NCI-H1694 treated with DMSO at 0.1 percent for 48 hours (cell line): ENCODE measurements around the gene SUOX.
"Not testable (repeated sequence)": the region's sequence is repeated elsewhere in the genome, so short reads cannot be mapped to it uniquely, and the experiment has no call there.

Experiments used
- DNase-seq: peaks from one replicate; lab custom pipeline; 2025; lab: John Stamatoyannopoulos, UW

SUOX gene

GRCh38 chr12:56020423-56021184 lies 23.5 kb downstream of the SUOX start, which contains the start of gene IKZF4:
Gene IKZF4 (plus strand): TSS chr12:56021043. CDS start chr12:56021494, 451 bp downstream.
- DNase-seq = no peak

- no peak for DNase-seq
Measured at GRCh38 chr12:56021889-56022497, 24.9 kb downstream of the SUOX start.

- DNase-seq = no peak
Measured at GRCh38 chr12:56028511-56029165, 31.6 kb downstream of the SUOX start.

- DNase-seq = no peak
Measured at GRCh38 chr12:56029166-56029519, 32.1 kb downstream of the SUOX start.

- peak; percentile 37 for DNase-seq
Measured at GRCh38 chr12:56029666-56030293, 32.7 kb downstream of the SUOX start.

GRCh38 chr12:56031987-56032386 lies 34.9 kb downstream of the SUOX start:
- DNase-seq = no peak

- DNase-seq = no peak
Measured at GRCh38 chr12:56034586-56035332, 37.7 kb downstream of the SUOX start.

GRCh38 chr12:56037161-56037560 lies 40.1 kb downstream of the SUOX start:
- no peak for DNase-seq

GRCh38 chr12:56038022-56038655 lies 41.1 kb downstream of the SUOX start:
- no peak for DNase-seq

GRCh38 chr12:56040151-56040550 lies 43.1 kb downstream of the SUOX start:
- DNase-seq = no peak

GRCh38 chr12:56040963-56041551 lies 44.0 kb downstream of the SUOX start:
- DNase-seq = no peak

- peak; percentile 98 for DNase-seq
Measured at GRCh38 chr12:56041552-56042429, 44.7 kb downstream of the SUOX start, which contains the start of gene RPS26. Gene RPS26 (plus strand): TSS chr12:56041918. CDS start chr12:56042167, 249 bp downstream.

GRCh38 chr12:56042430-56042813 lies 45.3 kb downstream of the SUOX start:
- DNase-seq = not testable (repeated sequence)

GRCh38 chr12:56042843-56043242 lies 45.8 kb downstream of the SUOX start:
- no peak for DNase-seq

GRCh38 chr12:56046027-56046780 lies 49.1 kb downstream of the SUOX start:
- no peak for DNase-seq

- DNase-seq = no peak
Measured at GRCh38 chr12:56053407-56053893, 56.4 kb downstream of the SUOX start.
